HG03095 (cell line): ENCODE measurements around the gene ANKRD34A.

ENCODE experiments used
- ATAC-seq: cut with Tn5 transposase; IDR thresholded peaks from one replicate; pipeline ENCODE4 v1.9.1; 2021; ENCODE audit warnings: moderate library complexity; ENCODE audit not compliant: unreplicated experiment

The ANKRD34A gene

DNA sequence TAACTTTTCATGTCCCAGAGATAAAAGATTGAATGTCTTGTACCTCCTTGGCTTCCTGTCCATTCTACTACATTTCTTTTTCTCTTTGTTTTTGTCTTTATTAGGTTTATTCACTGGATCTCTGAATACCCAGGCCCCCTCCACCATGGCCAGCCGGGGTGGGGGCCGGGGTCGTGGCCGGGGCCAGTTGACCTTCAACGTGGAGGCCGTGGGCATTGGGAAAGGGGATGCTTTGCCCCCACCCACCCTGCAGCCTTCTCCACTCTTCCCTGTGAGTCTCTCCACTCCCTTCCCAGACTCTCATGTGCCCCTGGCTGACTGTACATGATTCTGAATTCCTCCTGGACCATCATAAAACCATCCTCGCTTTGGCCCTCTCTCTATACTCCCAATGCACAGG is 10.3 kb upstream of the ANKRD34A start:
- no peak for ATAC-seq

DNA sequence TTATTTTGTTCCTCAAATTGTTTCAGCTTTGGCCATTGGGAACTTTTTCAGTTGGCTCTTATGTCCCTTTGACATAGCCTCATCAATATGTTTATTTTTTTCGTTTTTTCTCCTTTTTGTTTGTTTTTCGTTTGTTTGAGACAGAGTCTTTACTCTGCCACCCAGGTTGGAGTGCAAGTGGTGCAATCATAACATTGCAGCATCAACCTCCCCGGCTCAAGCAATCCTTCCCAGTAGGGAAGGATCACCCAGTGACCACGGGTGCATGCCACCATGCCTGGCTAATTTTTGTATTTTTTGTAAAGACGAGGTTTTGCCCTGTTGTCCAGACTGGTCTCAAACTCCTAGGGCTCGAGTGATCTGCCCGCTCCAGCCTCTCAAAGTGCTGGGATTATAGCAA is 8.2 kb upstream of the ANKRD34A start:
- ATAC-seq: no peak

GRCh38 chr1:145967288-145967687 is 2.9 kb upstream of the ANKRD34A start:
- ATAC-seq: no peak

- ATAC-seq: no peak
These were observed 857 bp upstream of the ANKRD34A start for GRCh38 chr1:145965119-145965744.

DNA sequence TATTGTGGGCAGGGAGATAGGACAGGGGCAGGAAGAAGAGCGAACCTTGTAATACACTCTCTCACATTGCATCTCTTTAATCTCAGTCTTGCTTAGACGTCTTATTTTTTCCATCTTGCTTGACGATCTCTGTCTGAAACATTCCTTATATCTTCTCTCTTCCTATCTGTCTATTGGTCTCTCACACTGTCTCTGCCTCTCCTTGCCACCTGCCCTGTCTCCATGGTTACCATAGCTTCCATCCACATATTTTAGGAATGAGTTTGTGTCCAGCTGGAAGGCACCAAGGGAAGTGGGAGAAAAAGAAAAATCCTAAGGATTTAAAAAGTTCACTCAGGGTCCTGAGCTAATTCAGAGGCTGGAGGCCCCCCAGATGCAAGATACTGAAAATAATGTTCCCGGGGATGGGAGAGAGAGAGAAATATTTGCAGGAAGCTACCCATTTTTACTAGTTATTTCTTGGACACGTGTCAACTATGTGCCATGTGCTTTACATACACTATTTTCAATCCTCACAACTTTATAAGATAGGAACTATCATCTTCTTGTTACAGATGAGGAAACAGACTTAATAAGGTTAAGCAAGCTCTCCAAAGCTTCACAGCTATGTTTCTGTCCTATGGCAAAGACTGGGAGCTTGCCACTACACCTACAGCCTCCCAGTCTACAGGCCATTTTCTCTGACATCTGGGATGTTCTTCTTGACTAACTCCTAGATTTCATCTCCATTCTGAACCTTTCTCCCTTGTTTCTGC is 933 bp downstream of the ANKRD34A start:
- ATAC-seq: no peak

- ATAC-seq: no peak
These were observed 1.9 kb downstream of the ANKRD34A start for GRCh38 chr1:145962157-145963102.

DNA sequence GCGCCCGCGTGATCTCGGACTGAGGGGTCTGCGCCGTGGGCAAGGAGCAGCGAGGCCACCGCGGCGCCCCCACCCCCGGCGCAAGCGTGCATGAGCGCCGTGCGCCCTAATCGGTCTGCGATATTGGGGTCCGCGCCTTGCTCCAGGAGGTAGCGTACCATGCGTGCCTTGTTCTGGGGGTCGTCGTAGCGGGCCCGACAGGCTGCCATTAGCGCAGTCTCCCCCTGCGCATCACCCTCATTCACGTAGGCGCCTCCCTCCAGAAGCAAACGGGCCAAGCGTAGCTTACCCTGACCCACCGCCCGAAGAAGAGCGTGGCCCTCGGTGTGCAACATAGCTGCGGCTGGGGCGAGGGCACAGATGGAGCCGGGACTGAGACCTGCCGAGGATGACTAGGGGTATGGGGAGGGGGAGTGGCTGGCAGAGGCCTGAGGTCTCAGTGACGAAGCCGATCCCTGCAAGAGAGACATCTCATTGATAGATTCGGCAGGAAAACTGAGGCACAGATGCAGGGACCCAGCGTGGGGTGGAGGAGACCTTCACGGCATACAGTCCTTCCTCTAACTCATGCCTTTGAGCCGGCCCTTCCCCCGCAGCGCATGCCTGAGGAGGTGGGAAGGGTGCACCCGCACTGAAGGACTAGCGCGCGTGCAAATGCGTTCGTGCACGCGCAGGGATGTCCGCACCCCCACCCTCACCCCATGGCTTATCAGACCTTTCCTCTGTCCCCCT is 2.8 kb downstream of the ANKRD34A start:
- ATAC-seq: no peak

DNA sequence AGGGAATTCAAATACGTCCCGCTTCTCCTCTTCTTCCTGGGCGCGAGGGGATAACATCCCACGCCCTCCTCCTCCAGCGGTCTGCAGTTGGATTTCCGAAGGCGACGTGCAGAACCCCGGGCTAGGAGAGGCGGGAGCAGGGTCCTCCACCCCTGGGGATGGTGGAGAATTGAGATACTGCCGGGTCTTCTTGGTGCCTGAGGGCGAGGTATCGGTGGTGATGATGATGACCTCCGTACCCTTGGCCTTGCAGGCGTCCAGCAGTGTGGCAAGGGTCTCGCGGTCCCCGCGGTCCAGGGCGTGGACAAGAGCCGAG is 3.3 kb downstream of the ANKRD34A start:
- ATAC-seq: no peak

DNA sequence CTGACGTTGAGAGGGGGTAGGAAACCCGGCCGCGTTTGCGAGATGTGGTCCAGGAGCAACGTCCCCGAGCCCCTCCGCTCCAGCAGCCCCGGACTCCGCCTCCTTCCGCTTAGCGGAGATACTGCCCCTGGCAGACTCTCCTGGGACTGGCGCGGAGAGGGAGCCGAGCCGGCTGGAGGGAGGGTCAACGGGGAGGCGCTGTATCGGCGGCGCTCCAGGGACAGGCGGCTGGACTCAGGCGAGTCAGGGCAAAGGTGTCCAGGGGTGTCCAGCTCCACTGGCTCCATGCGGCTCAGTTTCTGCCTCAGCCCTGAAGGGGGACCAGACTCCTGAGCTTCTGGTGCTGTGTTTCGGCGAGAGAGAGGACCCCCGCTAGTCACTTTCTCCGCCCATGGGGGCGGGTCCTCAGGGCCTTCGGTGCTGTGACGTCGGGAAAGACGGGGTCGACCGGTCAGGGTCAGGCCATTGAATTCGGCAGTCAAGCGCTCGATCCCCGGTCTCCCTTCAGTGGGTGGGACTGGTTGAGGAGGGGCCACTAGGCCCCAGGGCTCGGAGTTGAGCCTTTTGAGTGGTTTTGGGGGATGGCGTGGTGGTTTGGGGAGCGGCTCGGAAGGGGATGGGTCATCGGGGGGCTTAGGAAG is 3.8 kb downstream of the ANKRD34A start:
- no peak for ATAC-seq

GRCh38 chr1:145959957-145960467 is 4.4 kb downstream of the ANKRD34A start:
- no peak for ATAC-seq

GRCh38 chr1:145959333-145959732 is 5.0 kb downstream of the ANKRD34A start:
- no peak for ATAC-seq

DNA sequence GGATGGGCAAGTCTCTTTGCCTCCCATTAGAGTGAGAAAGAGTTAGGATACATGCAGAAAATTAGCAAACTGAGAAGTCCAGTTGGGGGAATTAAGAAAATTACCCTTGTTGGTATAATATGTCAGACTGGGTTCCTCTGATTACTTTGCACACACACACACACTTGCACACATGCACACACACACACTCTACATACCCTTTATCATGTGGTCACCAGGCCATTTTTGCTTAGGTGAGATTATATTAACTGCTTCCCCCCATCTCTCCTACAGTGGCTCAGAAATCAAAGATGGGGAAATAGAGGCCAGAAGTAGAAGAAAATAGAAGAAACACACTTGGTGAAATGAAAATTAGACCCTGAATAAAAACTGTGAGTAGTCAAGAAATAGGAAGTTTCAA is 5.6 kb downstream of the ANKRD34A start:
- ATAC-seq: no peak

DNA sequence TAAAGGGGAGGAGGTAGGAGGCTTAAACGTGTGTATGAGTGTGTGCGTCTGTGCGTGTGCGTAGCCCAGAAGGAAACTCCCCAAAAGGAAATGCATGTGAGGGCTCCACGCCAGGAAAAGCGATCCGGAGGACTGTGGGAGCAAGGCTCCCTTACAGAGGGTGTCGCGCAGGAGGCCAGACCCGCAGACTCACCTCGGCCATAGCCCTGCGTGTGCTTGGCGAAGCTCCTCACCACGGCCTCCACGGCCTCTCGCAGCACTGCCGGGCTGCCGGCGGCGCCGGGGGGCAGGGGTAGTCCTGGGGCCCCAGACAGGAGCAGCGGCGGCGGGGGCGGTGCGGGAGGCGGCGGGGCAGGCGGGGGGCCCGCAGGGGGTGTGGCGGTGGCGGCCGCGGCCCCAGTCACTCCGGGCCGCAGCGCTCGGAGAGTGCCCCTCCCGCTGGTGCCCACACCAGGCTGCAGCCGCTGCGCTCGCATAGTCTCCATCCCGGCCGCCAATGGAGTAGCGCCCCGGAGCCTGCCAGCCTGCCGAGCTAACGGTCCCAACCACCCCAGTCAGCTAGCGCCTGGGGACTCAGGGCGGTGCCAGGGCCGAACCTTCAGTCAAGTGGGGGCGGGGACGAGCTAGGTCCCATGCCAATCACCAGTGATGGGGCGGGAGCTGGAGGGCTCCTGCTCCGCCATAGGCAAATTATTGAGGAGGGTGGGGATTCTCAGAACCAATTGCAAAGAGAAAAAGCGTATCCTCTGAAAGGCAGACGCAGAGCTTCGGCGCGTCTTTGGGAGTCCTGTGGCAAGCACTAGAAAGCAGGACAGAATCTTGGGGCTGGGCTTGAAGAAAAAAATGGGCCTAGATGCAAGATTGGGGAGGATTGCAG is 6.7 kb downstream of the ANKRD34A start, which contains the start of gene LIX1L:
Gene LIX1L (minus strand): TSS at position 575 of the 877 bp plus-strand sequence. CDS start 90 bp downstream, at position 485.
- peak; percentile 75 for ATAC-seq

DNA sequence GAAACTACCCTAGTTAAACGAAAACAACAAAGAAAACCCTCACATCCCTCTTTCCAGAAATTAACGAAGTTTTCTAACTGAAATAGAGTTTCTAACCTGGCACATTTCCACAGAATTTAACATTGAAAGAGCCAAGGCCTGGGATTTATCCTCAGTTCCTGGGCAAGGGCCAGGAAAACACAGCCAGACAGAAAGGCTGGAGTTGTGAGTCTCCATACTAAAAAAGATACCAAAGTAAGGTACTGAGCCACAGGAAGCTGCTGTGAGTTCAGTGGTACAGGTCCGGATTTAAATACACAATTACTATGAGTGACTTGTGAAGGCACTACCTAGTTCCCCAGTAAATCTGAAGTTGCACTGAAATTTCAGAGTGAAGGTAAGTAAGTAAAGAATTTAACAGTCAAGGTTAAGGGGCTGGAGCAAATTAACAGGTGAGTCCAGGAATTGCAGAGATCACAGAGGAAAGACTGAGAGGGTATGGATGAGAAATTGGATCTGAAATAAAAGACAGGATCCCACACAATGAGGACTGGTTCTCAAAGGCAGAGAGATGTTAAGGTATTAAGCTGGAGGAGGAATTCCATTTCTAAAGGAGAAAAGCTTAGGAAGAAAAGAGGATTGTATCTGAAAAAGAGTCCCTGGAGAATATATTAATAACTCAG is 7.5 kb downstream of the ANKRD34A start:
- no peak for ATAC-seq

- ATAC-seq: no peak
These were observed 8.0 kb downstream of the ANKRD34A start for GRCh38 chr1:145956361-145956760.

DNA sequence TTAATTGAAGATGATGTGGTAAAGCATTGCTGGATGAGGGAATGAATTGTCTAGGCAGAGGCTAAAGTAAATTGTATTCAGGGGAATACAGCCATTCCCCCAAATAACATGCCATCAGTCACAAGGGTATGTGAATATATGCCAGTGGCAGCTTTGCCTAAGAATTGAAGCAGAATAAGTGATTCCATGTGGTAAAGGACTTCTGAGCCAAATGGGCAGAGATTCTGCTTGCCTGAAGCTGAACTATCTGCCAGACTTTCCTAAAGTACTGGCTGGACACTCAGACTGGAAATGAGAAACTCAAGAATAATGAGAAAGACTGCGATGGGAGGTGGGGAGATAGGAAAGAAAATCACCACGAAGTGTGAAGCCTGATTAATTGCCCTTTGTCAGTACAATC is 8.9 kb downstream of the ANKRD34A start:
- no peak for ATAC-seq

GRCh38 chr1:145953861-145954260 is 10.5 kb downstream of the ANKRD34A start:
- no peak for ATAC-seq

DNA sequence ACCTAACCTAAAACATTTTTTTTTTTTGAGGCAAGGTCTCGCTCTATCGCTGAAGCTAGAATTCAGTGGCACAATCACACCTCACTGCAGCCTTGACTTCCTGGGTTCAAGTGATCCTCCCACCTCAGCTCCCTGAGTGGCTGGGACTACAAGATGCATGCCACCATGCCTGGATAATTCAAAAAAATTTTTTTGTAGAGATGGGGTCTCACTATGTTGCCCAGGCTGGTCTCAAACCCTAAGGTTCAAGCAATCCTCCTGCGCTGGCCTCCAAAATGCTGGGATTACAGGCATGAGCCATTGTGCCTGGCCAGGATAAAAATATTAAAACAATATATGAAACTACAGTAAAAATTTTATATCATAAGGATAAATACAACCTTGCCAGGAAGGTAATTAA is 11.5 kb downstream of the ANKRD34A start:
- ATAC-seq: no peak

GRCh38 chr1:145951526-145951925 is 12.8 kb downstream of the ANKRD34A start:
- ATAC-seq: no peak
